GM03348 (cell line): ENCODE data around the gene TEF.

Source experiments
- DNase-seq: peaks from one replicate; pipeline ENCODE4 v3.0.0; 2012; ENCODE audit warnings: low spot score

TEF gene, protein sequence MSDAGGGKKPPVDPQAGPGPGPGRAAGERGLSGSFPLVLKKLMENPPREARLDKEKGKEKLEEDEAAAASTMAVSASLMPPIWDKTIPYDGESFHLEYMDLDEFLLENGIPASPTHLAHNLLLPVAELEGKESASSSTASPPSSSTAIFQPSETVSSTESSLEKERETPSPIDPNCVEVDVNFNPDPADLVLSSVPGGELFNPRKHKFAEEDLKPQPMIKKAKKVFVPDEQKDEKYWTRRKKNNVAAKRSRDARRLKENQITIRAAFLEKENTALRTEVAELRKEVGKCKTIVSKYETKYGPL

DNA sequence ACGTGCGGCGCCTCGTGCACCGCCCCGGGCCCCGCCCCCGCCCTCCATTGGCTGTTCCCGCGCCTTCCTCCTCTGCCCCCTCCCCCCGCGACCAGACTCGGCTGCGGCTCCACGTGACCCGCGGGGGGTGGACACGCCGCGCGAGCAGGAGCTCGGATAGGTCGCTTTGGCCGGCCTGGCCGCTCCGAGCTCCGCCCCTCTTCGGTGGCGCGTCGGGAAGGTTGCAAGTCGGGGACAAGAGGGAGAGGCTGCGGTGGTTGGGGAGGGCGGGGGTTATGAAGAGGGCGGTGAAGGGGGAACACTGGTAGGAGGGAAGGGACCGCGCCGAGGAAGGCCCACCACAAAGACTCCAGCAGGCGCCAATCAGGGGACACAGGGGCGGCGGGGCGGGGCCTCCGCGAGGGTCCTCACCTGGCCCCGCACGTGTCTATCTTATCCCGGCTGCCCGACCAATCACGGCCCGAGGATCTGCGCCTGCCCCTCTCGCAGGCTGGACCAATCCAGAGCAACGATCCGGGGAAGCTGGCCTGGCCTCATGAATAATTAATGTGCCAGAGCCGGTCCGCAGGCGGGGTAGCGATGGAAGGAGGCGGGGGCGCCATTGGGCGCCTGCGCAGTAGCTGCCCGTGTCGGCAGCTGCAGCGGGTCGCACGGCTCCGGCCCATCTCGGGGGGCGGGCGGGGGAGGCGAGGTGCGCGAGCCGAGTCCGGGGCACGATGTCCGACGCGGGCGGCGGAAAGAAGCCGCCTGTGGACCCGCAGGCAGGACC is at the start of gene TEF:
Gene TEF, plus strand, starts transcription at position 614 of the 769 bp plus-strand sequence. Its CDS starts 103 bp downstream, at position 717.
- peak; percentile 99 for DNase-seq

DNA sequence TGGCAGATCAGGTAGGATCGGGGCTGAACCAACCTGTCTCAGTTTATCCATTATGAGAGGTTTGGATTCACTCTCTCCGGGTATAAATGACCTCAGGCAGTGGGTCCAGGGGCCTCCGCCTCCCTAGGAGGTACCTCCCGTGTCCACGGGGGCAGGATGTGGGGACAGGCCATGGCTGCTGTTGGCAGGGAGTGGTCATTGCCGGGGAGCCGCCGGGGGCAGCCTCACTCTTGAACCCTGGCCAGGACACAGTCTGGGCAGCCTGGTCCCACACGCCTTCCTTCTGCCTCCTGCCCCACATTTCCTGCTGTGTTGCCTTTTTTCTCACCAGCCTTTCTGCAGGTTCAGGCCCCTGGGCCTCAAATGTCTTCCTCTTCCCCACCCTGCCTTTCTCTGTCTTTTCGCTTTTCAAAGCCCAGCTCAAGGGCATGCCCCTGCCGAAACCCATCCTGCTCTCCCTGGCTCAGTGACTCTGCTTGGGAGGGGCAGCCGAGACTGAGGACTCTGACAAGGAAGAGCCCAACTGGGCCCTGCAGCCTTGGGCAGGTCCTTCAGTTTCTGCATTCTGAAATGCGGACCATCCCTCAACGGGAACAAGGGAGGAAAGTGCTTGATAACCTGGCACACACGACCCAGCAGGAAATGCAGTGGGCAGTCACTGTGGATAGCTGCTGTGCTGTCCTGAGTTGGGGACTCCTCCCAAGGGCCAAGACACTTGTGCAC is 49.4 kb upstream of the TEF start:
- DNase-seq: no peak

DNA sequence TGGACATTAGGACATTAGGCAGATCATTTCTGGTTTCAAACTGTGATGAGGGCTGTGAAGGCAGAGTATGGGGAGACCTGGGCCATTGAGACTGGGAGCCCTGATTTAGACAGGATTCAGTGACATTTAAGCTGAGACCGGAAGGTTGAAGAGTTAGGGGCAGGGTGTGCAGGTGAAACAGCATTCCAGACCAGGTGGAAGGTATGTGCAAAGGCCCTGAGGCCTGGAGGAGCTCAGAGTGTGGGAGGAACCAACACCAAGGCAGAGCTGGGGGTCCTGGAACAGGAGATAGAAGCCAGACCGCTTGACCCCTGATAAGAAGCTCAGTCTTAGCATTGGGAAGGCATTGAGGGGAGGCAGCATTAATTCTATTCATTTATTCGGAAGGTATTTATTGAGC is 47.9 kb upstream of the TEF start:
- no peak for DNase-seq

DNA sequence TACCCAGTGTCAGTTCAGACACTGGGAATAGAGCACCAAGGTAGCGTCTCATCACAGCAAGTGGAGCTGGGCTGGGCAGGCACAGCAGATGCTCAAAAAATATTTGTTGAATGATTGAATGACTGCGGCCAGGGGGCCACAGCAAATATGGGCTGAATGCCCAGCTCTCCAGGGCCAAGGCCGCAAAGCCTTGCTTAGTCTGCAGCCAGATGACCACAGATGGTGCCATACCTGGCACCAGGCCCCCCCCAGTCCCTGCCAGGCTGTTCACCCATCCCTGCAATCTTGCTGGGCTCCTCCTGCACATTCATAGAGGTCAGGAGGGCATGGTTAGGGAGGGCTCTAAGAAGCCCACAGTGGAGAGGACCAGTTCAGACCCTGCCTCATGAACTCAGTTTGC is 47.5 kb upstream of the TEF start:
- no peak for DNase-seq

DNA sequence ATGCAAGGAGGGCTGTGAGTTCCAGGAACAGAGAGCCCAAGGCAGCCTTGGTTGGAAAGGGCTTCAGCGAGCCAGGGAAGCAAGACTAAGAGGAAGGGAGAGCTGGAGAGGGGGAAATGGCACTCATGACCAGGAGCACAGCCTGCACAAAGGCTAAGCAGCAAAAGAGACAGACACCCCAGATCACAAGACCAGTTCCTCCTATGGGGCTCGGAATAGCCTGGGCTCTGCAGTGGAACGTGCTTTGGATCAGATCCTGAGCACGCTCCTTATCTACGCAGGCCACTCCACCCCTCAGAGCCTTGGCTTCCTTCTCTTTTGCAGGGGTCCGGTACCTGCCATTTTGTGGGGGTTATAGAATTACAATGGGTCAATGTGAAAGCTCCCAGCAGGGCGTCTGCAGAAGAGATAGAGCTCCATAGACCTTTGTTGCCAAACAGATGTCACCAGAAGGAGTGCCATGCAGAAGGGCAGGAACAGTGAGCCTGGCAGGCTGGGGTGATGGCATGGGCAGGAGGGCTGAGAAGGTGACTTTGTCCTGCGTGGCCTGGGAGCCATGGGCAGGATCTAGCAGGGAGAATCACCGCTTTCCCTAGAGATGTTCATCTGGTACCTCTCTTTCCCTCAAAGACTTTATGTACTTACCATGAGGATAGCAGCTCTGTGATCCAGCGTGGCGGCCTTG is 46.6 kb upstream of the TEF start:
- DNase-seq: no peak

DNA sequence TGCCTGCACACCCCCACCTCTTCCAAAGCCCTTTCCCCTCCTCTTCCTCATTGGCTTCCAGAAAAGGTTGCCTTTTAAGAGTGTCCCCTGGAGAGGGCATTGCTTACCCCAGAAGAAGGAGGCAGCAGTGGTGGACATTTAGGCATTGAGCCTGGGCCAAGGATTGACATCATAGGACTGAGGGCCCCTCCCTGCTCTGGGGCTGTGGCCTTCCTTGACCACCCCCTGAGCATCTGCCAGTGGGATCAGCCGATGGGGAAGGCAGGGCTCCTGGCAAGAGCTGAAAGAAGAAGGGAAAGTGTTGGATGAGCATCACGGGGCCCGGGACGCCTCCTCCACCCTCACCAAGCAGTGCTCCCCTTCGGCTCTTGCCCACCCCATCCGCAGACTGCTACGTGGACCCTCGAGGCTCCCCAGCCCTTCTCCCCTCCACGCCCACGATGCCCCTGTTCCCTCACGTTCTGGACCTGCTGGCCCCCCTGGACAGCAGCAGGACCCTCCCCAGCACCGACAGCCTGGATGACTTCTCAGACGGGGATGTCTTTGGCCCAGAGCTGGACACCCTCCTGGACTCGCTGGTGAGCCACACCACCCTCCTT is 43.0 kb upstream of the TEF start:
- DNase-seq: no peak

DNA sequence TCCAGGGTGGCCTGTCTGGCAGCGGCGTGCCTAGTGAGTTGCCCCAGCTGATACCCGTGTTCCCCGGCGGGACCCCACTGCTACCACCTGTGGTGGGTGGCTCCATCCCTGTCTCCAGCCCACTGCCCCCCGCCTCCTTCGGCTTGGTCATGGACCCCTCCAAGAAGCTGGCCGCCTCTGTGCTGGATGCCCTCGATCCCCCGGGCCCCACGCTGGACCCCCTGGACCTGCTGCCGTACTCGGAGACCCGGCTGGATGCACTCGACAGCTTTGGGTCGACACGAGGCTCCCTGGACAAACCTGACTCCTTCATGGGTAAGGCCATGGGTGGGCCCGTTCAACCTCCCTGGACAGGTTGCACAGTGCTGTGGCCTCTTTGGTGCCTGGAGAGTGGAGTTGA is 41.9 kb upstream of the TEF start:
- no peak for DNase-seq

DNA sequence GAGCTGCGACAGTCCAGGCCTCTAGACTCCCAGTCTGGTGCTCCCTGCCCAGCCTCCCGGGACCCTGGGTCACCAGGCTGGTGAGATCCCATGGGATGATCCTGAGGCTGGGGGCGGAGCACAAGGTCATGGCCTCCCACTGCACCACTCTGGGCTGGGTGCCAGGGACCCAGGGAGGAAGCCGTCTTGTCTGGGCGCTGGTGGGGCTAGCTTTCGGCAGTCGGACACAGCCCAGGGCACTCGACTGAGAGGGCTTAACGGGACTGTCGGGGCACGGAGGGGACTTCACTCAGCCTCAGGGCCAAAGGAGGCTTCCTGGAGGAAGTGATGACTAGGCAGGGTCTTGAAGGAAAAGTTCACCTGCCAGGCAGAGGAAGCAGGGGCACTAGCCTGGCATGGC is 41.4 kb upstream of the TEF start:
- no peak for DNase-seq

DNA sequence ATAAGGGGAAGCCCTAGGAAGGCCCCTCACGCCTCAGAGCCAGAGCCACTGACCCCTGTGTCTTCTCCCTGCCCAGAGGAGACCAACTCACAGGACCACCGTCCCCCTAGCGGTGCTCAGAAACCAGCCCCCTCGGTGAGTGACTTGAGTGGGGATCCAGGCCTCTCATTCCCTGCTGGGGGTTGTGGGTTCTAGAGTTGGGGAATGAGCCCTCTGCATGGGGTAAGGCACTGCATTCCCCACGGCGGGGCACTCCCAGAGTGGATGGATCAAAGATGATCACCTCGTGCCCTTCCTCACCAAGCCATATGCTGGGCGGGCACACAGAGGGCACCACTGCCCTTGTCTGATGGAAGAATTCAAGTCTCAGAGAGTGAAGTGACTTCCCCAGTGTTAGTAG is 40.7 kb upstream of the TEF start:
- no peak for DNase-seq

DNA sequence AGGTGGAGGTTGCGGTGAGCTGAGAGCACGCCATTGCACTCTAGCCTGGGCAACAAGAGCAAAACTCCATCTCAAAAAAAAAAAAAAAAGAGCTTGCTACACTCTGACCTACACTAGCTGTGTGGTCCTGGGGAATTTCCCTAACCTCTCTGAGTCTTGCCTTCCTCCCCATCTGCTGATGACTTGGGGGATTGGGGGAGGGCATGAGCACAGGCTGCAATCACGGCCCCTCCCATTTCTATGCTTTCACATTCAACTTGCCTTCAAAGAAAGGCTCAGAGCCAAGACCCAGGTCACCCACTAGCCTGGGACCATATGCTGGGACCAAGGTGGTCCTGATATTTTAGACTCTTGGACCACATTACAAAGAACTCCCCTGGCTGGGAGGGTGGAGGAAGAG is 39.8 kb upstream of the TEF start:
- DNase-seq: no peak

DNA sequence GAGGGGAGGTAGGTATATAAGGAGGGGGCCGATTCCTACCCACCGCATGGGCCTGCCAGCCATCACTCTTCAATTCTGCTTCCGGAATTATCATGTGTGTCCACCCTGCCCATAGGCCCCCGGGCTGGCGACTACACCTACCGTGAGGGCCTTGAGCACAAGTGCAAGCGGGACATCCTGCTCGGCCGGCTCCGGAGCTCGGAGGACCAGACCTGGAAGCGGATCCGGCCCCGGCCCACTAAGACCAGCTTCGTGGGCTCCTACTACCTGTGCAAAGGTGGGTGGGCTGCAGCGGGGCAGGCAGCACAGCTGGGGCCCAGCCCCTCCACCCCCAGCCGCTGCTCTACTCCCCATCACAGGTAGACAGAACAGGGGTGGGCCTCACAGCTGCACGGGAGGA is 38.4 kb upstream of the TEF start:
- no peak for DNase-seq

DNA sequence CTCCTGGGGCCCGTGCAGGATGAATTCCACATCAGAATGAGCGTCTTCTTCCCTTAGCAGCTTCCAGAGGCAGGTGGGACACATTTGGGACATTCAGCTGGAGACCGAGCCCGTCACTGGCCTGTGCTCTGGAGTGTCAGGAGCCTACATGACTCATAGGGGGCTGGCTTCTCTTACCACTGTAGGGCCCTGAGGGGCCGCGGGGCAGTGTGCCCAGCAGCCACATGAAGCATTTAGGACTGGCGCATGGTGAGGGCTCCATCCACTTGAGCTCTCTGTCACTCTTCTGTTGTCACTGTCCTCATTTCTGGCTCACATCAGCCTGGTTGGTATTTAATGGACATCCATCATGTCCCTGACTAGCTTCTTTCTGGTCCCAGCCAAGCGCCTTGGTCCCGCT is 38.0 kb upstream of the TEF start:
- no peak for DNase-seq

DNA sequence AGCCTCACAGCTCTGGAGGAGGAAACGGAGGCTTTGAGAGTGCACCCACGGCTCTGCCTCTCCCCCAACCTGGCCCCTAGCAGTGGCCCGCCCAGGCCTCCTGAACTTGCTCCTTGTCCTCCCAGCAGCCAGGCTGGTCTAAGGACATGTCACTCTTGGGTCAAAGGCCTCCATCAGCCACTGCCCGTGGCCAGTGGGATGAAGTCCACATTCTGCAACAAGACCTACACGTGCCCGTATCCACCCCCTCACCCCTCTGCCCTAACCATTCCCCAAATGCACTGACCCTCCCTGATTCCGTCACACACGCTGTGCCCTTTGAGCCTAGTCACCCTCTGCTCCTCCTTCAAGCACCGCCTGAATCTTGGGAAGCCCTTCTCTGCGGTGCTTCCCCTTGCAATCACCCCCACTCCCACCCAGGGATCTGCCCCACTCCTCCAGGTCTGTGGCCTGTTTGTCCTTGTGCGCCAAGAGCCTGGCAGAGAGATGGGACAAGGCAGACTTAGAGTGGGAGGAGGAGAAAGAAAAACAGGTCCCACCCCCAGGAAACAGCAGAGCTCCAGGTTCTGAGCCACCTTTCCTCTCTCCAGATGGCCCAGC is 37.5 kb upstream of the TEF start:
- no peak for DNase-seq

DNA sequence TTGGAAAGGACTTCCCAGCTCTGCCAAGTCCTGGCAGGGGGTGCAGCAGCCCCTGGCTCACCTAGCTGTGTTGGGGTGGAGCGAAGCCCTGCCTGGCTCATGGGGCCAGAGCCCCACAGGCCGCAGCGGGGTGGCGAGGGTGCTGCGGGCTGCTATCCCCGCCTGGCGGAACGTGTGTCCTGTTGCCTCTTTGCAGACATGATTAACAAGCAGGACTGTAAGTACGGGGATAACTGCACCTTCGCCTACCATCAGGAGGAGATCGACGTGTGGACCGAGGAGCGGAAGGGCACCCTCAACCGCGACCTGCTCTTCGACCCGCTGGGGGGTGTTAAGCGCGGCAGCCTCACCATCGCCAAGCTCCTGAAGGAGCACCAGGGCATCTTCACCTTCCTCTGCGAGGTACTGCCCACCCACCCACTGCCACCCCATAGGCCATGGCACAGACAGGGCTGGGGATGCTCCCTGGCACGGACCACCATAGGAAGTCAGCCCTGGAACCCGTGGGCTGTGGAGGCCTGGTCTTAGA is 35.9 kb upstream of the TEF start:
- no peak for DNase-seq

DNA sequence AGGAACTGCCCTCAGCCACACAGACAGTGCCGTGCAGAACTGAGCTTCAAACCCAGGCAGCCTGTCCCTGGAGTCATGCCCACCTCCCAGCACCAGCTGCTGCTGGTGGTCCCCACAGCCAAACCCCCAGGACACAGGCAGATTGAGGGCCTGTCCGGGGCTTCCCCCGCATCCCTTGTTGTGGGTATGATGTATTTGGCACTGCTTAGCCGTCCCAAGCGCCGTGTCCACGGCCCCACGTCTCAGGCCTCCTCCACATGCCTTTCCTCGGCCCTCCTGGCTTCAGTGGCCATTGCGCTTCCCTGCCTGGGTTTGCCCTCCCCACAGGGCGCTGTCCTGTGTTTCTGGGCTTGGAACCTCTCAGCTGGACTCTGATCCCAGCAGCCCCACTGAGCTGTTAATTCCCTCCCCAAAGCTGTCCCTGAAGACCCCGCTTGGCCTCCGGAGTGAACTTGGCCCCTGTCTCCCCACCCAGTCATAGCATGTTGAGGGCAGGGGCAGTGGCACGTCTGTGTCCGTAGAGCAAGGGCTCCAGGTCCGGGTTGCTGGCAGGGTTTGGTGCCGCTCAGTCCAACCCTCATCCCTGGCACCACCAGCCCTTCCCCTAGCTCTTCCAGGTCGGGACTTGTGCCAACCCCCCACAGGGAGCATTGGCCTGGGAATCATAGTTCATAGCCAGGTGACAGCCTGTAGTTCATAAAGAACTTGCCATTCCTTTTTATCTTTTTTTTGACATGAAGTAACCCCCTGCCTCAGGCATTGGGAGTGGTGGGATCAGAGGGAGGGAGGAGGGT is 34.5 kb upstream of the TEF start:
- no peak for DNase-seq

DNA sequence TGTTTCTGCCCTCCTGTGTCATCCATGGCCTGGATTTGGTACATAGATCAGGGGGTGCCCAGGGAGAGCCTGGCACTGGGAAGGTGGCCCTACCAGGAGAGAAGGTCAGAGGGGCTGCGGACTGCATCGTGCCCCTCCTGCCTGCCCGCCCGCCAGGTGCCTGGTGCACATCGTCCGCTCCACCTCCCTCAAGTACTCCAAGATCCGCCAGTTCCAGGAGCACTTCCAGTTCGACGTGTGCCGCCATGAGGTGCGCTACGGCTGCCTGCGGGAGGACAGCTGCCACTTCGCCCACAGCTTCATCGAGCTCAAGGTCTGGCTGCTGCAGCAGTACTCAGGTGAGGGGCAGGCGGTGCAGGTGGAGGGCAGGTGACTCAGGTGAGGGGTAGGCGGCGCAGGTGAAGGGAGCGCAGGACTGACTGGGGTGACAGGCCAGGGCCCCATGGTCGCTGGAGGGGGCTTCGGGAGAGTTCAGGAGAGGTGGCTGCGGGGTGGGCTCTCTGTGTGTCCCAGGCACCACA is 32.7 kb upstream of the TEF start:
- no peak for DNase-seq

DNA sequence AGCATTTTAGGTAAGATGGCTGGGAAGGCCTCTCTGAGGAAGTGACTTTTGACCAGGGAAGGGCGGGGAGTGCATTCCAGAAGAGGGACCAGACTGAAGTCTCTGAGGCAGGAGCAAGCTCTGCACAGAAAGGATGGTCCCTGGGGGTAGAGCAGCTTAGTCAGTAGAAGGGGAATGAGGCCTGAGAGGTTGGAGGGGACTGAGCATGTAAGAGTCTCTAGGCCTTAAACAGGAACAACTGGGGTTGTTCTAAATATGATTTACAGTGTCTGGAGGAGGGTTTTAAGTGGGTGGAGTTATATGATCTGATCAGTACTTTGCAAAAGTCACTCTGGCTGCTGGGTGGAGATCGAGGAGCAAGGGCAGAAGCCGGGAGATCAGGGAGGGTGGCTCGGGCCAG is 31.7 kb upstream of the TEF start:
- no peak for DNase-seq

DNA sequence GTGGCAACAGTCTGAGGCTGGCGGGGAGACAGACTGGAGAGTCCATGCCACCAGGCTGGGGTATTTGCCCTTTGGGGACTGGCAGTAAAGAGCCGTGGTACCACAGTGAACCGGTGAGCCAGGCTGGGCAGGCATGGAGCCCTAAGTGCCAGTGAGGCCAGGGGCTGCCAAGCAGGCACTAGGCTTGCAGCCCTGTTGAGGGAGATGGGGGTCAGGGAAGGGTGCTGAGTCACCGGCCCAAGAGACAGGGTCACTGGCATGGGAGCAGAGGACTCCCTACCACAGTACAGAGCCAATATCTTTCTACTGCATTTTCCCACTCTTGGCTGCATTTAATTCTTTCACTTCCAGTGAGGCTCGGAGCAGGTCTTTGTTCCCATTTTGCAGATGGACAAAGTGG is 30.7 kb upstream of the TEF start:
- no peak for DNase-seq

DNA sequence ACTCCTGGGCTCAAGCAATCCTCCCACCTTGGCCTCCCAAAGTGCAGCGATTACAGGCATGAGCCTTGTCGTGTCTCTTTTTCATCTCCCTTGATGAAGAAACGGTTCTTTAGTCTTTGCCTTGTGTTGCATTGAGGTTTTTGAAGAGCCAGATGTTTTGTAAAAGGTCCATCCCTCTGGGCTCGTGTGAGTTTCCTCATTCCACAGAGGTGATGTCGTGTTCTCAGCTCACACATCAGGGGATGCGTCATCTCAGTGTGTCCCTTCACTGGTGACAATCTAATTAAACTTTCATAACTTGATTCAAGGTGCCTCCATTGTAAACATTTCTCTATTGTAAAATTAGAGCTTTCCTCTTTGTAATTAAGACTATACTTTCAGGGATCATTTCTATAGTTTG is 29.7 kb upstream of the TEF start:
- peak; percentile 85 for DNase-seq

DNA sequence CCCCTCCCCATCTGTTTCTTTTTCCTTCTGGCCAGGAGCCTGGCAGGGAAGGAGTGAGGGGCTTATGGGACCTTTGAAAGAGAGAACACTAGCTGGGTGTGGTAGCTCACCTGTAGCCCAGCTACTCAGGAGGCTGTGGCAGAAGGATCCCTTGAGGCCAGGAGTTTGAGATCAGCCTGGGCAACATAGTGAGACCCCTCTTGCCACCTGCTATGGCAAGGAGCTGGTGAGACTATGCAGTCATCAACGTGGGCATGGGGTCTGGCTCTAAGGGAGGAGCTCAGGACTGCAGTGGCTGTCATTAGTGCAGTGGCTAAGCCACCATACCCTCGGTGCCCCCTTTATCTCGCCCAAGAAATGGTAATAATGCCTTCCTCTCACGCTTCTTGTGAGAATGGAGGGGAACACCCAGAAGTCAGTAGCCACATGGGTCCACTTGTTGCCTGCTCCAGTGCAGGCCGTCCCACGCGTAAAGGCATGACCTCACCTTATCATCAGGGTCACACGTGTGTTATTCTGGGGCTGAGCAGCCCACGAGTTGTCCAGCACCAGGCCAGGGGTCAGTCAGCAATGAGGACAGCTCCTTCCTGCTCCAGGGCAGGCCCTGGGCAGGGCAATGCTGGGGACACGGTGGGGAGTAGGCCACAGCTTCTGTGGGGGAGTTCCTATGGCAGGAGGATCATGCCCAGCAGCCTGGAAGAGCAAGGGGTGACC is 27.7 kb upstream of the TEF start:
- no peak for DNase-seq
